Measurements from ENCODE around the gene FXR2.

The FXR2 gene

DNA sequence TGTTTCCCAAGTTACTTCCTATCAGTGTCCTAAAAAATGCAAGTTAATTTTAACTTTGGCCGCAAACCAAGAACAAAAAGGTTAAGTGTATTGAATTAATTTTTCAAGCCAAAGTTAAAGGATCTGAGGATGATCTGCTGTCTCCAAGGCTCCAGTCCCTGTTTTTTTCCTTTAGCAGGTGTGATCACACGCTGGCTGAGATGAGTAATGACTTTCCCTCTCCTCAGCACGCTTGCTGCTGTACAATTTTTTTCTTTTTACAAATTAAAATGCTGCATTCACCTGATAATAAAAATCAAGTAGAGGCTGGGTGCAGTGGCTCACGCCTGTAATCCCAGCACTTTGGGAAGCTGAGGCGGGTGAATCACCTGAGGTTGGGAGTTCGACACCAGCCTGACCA, 69.8 kb downstream of the FXR2 start:
- FAIRE-seq, result no peak
